DMS 273 (cell line): Measurements from ENCODE around the gene ZCCHC2.
A peak's percentile ranks its signal among the peaks of the same experiment; 100 is the strongest.

Source experiments
- DNase-seq: peaks from one replicate; lab custom pipeline; 2025; ENCODE audit not compliant: unreplicated experiment; lab: John Stamatoyannopoulos, UW

ZCCHC2 gene

DNA sequence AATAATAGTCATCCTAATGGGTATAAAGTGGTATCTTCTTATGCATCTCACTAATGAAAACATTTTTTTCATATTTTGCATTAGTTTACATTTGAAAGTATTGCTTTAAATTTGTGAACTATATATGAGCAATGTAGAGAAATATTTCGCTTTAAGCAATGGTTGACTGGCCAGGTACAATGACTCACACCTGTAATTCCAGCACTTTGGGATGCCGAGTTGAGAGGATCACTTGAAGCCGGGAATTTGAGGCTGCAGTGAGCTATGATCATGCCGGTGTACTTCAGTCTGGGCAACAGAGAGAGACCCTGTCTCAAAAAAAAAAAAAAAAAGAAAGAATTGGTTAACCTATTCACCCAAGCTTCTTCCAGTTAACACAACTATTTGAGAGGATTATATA, 15.1 kb downstream of the ZCCHC2 start:
- no peak for DNase-seq

GRCh38 chr18:62538881-62539280, 16.1 kb downstream of the ZCCHC2 start:
- DNase-seq = no peak

GRCh38 chr18:62539284-62540165, 16.7 kb downstream of the ZCCHC2 start:
- DNase-seq = no peak

DNA sequence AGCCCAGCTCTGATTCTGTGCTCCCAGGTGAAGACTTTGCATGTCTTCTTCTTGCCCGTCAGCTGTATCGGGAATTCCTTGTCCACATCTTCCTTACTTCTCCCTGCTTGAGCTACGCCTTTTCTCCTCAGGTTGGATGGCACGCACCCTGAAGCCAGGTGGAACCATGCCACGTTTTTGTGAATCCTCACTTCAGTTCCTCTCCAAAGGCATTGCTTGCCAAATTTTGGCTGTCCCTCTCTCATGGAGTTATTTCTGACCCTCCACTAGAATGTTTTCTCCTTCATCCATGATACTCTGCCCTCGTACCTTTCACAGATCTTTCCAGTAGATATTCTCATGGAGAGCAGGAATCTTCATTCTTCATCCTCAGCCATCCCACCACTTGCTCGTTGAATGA, 20.2 kb downstream of the ZCCHC2 start:
- no peak for DNase-seq

DNA sequence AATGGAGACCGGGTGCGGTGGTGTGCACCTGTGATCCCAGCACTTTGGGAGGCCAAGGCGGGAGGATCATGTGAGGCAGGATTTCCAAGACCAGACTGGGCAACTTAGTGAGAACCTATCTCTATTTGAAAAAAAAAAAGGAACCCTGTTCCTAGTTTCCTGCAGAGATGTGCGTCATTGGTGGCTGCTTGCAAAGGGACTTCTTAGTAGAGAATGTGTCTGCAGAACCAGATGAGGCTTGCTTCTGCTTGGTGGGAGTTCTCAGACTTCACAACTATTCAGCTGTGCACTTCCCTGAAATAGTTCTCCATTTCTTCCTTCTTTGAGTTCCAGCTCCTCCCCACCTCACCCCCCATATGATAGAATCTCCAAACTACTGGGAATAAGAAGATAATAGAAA, 22.3 kb downstream of the ZCCHC2 start:
- no peak for DNase-seq

DNA sequence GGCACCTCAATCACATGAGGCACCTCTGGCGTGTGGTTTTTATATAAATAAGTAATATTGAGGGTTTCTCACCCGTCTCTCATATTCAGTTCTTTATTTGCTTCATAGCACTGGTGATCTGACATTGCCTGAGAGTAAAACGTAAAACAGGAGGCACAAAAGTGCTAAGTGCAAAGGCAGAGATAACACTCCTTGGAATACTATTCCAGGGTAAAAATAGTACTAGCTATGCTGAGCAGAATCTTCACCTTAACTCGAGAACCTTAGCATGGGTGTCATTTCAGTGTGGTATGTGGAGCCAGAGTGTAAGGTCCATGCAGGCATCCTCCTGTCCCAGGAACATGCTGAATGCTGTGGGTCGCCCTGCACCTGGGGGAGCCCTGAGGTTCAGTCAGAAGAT, 26.9 kb downstream of the ZCCHC2 start:
- no peak for DNase-seq

GRCh38 chr18:62550746-62551145, 27.9 kb downstream of the ZCCHC2 start:
- DNase-seq = no peak

DNA sequence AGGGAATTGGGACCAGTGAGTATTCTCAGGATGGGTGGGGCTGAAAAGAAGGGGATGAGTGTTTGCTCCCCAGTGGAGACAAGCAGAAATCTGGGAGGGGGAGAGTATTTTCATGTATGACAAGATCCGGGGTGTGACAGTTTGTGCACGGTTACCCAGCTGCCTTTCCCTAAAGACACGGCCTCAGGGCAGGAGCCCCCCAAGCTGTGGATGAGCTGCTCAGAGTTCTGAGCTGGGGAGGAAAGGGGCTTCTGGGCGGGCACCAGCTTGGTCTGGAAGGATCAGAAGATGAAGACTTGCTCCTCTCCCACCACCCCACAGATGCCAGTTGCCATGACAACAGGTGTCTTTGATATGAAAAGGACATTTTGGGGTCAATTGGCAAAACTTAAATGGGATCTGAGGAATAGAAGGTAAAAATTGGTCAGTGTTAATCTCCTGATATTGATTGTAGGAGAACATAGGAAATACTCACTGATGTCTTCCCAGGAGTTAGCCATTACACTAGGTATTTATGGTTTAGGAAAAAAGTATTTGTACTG, 29.2 kb downstream of the ZCCHC2 start:
- DNase-seq = no peak

DNA sequence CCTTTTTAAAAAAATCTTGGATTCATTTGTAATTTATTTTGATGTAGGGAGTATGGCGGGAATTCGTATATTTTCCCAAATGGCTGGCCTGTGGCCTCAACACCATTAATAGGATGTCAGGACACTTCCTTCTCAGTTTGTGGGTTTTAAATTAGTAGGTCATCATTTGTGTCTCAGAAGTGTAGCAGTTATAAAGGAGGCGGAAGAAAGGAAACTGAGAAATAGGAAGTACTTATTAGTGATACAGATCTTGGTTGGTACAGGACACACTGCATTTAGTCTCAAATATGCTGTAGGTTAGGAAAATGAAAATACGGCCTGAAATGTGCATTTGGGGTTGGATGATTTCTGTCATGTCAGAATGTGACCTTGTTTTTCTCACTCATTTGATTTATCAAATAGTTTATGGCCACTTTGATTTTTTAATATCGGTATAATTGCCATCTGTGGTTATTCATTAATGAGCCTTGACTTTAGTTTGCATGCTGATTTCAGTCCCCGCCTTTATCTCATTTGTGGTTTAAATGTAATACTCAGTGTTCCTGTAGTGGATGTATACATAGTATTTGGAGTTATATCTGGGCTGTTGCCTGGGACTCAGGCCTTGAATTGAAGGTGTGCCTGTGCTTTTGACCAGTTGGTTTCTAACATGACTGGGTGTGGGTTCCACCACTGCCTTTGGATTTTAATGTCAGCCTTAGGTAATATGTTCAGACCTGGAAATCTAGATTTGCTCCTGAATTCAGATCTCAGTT, 31.4 kb downstream of the ZCCHC2 start:
- DNase-seq = no peak

DNA sequence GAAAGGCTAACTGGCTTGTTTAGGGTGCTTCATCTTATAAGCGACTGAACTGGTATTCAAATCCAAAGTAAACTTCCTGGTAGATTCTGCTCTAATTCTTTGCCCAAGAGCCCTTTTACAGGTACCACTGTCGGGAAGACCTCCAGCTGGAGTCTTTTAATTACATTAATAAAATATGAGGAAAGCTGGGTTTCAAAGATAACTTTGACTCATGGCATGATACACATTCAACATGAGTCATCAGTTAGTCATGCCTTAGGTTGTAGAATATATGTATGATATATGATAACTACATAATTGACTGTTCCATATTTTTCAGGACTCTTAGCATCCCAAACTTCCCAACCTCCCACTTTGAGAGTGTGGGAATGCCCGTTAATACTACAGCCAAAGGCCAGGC, 32.3 kb downstream of the ZCCHC2 start:
- no peak for DNase-seq

DNA sequence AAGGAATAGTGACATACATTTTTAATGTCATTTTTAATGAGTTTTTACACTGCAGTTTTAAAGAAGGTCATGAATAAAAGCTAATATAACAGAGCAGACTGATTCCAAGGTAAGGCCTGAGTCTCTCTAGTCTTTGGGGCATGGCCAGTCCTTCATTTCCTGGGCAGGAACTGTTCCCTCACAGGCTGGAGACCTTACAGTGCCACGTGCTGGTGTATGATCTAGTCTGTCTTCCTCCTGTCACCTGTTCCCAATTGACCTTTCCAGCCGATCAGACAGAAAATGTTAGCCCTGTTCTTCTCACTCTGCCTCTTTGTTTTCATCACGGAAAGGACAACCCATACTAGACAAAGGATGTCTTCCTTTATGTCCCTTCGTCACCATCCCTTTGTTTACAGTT, 33.6 kb downstream of the ZCCHC2 start:
- no peak for DNase-seq

DNA sequence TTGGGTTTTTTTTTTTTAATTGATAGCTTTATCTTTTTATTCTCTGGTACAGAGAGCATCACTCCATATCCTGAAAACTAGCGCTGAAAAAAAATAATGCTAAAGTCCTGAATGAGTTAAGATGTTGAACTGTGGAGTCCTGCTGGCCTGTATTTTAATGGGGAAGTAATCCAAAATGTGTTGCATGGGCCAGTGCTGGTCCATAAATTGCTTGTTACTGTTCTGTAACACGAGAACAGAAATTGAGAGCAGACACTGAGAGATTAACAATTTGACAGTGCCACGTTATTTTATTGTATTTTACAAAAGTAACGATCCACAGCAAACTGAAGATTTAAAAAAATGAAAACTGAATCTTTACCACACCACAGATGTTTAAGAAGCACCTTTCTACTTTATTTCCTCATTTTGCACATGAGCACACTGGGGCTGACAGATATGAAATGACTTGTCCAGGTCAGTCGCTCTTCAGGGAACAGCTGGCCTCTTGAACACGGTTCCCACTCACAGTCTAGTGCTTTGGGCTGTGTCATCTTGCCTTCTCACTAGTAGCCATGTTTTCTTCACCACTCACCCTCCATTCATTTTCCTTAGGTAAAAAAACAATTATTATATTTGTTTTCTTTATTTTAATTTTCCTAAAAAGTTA, 35.3 kb downstream of the ZCCHC2 start:
- DNase-seq = no peak

GRCh38 chr18:62564044-62564443, 41.2 kb downstream of the ZCCHC2 start:
- no peak for DNase-seq

GRCh38 chr18:62566199-62566598, 43.4 kb downstream of the ZCCHC2 start:
- DNase-seq = peak; percentile 31

DNA sequence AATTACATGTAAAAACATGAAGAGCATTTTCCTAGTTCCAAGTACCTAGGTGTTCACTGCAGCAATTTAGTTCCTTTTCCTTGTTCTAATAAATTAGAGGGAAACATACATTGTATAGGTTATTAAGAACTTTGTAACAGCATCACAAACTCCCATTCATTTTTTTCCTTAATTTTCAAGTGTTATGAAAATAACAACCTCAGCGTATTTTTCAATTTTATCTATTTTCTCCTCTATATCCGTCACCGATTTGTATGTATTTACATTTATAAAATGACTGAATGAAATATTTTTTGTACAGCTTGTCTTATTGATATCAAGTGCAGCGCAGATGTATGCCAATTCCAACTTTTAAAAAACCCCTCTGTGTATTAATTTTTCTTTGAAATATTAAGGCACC, 44.0 kb downstream of the ZCCHC2 start:
- DNase-seq = no peak

- DNase-seq = no peak
Observed at GRCh38 chr18:62569081-62569655, 46.3 kb downstream of the ZCCHC2 start.

- DNase-seq = no peak
Observed at GRCh38 chr18:62571037-62571436, 48.2 kb downstream of the ZCCHC2 start.

DNA sequence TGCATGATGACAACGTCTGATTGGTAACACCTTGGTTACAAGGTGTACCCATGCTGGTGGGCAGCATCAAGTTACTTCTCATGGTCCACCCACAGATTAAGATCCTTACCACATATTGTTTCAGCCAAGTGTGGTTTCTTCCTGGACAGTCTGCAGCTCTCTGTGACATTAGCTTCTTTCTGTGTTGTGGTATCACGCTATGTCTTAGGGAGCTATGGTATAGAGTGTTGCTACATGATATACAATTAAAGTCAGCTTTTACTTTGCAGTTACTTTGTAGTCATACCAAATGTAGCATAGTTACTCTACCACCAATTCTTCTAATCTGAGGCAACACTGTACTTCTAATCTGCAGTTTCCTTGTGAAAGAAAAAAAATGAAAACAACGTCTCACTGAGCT, 48.8 kb downstream of the ZCCHC2 start:
- DNase-seq = no peak

GRCh38 chr18:62572456-62572855, 49.6 kb downstream of the ZCCHC2 start:
- DNase-seq = no peak

- no peak for DNase-seq
Observed at GRCh38 chr18:62574776-62575175, 52.0 kb downstream of the ZCCHC2 start.

GRCh38 chr18:62576271-62576670, 53.4 kb downstream of the ZCCHC2 start:
- DNase-seq = no peak
